ENCODE results near the gene UPK3A. TPM values are rescaled to one million over a fixed set of nuclear protein-coding genes. Genes with fewer than 3 reads are reported as not detected.
"Not testable (repeated sequence)": the region's sequence is repeated elsewhere in the genome, so short reads cannot be mapped to it uniquely, and the experiment has no call there.

Gene UPK3A
- total RNA-seq, 2 donors from 2014 or later, result 0.37 TPM; not detected in 1

DNA sequence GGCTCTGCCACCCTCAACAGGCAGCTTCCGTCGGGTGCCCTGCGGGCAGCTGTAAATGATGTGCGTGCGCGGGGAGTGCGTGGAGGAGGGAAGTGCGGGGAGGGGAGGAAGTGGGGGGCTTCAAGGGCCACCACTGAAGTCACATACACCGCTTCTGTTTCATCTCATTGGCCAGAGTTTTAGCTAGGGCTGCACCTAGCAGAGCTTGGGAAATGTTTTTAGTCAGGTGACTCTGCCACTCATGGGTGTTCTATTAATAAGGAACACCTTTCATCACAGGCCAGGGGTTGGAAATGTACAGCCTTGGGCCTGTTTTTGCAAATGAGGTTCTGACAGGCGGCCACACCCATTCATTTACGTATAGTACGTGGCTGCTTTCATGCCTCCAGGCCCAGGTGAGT, 39.6 kb downstream of the UPK3A start:
- Mint-ChIP-seq H3K27me3 (no peaks in the 10 kb centered on the region), H3K4me1 (peaks cover 29% of the 10 kb centered on the region), H3K27ac (peak overlapping the region; percentile 86), H3K4me3 (no peak overlapping the region), H3K36me3 (ENCODE audit: low read depth) (peaks cover 7% of the 10 kb centered on the region)
- no peak for DNase-seq
- no peaks in the 10 kb centered on the region for H3K9me3 ChIP-seq (ENCODE audit: control insufficient read depth, low read length, poor library complexity, severe bottlenecking)
- no peak for ATAC-seq

DNA sequence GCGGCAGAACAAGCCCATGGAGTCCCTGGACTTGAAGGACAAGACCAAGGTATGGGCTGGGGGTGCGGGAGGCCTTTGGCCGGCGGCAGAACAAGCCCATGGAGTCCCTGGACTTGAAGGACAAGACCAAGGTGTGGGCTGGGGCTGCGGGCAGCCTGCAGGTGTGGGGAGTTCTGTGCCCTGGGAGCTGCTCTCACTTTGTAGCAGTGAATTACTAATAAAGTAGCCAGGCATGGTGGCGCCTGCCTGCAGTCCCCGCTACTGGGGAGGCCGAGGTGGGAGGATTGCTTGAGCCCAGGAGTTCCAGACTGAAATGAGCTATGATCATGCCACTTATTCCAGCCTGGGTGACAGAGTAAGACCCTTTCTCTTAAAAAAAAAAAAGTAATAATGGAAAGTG, 43.5 kb downstream of the UPK3A start:
- H3K27me3 Mint-ChIP-seq, result not testable (repeated sequence)
- H3K27ac Mint-ChIP-seq, result peak overlapping the region; percentile 27

DNA sequence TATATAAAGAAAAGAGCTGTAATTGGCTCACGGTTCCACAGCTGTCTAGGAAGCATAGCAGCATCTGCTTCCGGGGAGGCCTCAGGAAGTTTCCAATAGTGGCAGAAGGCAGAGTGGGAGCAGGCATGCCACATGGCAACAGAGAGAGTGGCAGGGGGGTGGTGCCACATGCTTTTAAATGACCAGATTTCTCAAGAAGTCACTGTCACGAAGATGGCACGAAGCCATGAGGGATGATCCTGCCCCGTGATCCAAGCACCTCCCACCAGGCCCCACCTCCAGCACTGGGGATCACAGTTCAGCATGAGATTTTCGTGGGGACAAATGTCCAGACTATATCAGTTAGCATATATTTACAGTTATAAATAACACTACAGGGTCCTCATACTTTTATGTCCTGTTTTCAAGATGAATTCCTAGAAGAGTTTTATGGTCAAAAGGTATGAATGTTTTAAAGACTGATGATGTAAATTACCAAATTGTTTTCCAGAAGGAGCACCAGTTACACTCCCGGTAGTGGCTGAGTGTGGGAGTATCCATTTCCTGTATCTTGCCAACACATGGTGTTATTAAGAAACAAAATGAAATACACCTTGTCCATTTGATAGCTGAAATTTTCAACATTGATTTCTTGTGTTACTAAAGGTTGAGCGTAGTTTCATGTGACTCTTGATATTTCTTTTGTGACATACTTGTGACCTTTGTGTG, 44.2 kb downstream of the UPK3A start:
- H3K9me3 ChIP-seq (ENCODE audit: control insufficient read depth, low read length, poor library complexity, severe bottlenecking), result no peaks in the 10 kb centered on the region
- peaks cover 12% of the 10 kb centered on the region for H3K4me1 Mint-ChIP-seq
- peak overlapping the region; percentile 47 for H3K27ac Mint-ChIP-seq
- no peak overlapping the region for H3K4me3 Mint-ChIP-seq
- H3K27me3 Mint-ChIP-seq, result no peaks in the 10 kb centered on the region
- ATAC-seq (no peak), DNase-seq (no peak)
- H3K36me3 Mint-ChIP-seq (ENCODE audit: low read depth), result peaks cover 9% of the 10 kb centered on the region

More for the DNA sequence above, 43.5 kb downstream of the UPK3A start:
- peaks cover 15% of the 10 kb centered on the region for H3K4me1 Mint-ChIP-seq
- not testable (repeated sequence) for H3K9me3 ChIP-seq (ENCODE audit: control insufficient read depth, low read length, poor library complexity, severe bottlenecking); H3K4me3 Mint-ChIP-seq; DNase-seq; ATAC-seq; H3K36me3 Mint-ChIP-seq (ENCODE audit: low read depth)

DNA sequence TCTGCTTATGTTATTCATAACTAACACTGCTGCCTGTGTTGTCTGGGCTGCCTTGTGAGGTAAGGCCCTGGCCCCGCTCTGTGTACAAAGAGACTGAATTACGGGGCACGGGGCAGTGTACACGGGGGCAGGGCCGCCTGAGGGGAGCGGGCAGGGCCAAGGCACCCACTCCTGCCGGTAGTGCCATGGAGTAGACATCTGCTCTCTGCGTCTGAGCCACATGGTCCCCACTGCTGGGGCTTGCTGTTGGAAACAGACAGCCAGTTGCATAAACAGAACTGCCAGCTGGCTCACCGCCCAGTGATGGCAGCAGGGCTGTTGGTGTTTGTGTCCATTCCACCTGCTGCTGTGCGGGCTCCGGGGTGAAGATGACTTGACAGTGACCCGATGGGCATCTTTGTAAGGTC, 44.8 kb downstream of the UPK3A start:
- Mint-ChIP-seq H3K27me3 (no peaks in the 10 kb centered on the region), H3K4me3 (no peak overlapping the region), H3K36me3 (ENCODE audit: low read depth) (peaks cover 9% of the 10 kb centered on the region), H3K4me1 (peaks cover 16% of the 10 kb centered on the region), H3K27ac (peak overlapping the region; percentile 47)
- no peaks in the 10 kb centered on the region for H3K9me3 ChIP-seq (ENCODE audit: control insufficient read depth, low read length, poor library complexity, severe bottlenecking)
- ATAC-seq (no peak), DNase-seq (no peak)

DNA sequence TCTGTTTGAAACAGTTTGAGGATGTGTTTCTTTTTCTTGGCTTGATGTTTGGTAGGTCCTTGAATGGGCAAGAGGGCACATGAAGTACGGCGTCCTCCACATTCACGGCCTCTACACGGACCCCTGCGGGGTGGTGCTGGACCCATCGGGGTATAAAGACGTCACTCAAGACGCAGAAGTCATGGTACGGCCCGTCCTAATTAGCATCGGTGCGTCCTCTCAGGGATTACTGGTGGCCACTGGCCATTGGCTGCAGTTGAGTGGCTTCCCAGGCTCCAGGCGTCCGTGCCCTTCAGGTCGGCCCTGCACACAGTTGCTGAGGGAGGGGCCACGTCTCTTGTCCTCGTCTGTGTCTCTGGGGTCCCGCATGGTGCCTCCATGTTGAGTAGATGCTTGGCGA, 45.8 kb downstream of the UPK3A start:
- ATAC-seq (no peak), DNase-seq (no peak)
- H3K27ac Mint-ChIP-seq, result peak overlapping the region; percentile 76
- peak overlapping the region; percentile 56 for H3K4me3 Mint-ChIP-seq
- H3K9me3 ChIP-seq (ENCODE audit: control insufficient read depth, low read length, poor library complexity, severe bottlenecking), result no peaks in the 10 kb centered on the region
- no peaks in the 10 kb centered on the region for H3K27me3 Mint-ChIP-seq
- H3K36me3 Mint-ChIP-seq (ENCODE audit: low read depth), result peaks cover 3% of the 10 kb centered on the region
- H3K4me1 Mint-ChIP-seq, result peaks cover 8% of the 10 kb centered on the region

DNA sequence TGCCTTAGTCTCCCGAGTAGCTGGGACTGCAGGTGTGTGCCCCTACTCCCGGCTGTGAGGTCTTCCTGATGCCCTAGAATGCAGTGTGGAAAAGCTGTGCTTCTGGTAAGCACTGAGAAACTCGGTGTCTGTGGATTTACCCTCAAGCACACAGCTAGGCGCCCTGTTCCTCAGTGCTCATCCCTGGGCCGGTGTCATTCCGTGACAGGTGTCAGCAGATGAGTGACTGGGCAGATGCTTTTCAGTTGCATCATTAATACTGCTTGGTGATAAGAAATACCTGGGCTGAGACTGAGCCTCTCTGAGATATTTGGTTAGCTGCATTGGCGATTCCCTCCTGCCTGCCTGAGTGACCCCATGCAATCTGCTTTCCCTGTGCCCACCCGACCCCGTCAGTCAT, 46.7 kb downstream of the UPK3A start:
- peaks cover 6% of the 10 kb centered on the region for H3K4me1 Mint-ChIP-seq
- ATAC-seq (no peak), DNase-seq (no peak)
- peak overlapping the region; percentile 27 for H3K27ac Mint-ChIP-seq
- H3K36me3 Mint-ChIP-seq (ENCODE audit: low read depth), result peaks cover 2% of the 10 kb centered on the region
- no peaks in the 10 kb centered on the region for H3K9me3 ChIP-seq (ENCODE audit: control insufficient read depth, low read length, poor library complexity, severe bottlenecking)
- no peaks in the 10 kb centered on the region for H3K27me3 Mint-ChIP-seq
- peak overlapping the region; percentile 15 for H3K4me3 Mint-ChIP-seq

DNA sequence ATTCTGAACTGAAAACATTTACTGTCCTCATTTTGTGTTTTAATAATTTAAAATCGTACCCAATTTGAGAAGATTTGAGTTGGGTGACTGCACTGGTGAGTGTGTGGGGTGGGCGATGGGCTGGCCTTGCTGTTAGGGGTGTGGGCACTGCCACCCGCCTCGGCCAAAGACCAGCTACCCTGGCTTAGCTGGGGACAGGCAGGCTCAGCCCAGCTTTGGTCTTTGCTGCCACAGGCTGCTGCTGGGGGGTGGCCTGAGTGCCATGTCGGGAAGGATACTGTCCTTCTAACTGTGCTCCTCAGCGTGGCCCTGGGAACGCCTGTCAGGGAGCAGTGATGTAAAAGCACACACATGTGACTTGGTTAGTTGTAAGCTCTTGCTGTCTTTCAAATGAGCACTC, 47.3 kb downstream of the UPK3A start:
- ATAC-seq, result peak; percentile 7

DNA sequence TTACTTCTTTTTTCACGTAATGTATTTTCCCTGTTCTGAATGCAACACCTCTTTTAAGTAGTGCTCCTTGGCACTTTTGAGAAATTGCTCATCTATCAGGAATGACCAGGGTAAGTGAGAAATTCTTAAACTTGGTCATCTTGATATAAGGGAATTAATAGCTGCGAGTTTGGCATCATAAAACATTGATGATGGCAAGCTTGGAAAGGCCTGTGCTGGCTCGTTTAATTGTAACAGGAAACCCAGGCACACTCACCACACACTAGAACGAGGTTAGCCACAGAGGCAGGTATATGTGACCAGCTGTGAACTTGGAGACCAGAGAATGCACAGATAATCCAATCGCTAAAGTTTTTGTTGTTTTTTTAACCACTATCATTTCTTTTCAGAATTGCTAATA, 49.3 kb downstream of the UPK3A start:
- DNase-seq (no peak), ATAC-seq (no peak)
- Mint-ChIP-seq H3K27ac (no peak overlapping the region), H3K27me3 (no peaks in the 10 kb centered on the region), H3K4me1 (peaks cover 8% of the 10 kb centered on the region), H3K4me3 (no peak overlapping the region), H3K36me3 (ENCODE audit: low read depth) (peaks cover 5% of the 10 kb centered on the region)
- no peaks in the 10 kb centered on the region for H3K9me3 ChIP-seq (ENCODE audit: control insufficient read depth, low read length, poor library complexity, severe bottlenecking)

More for the DNA sequence above, 47.3 kb downstream of the UPK3A start:
- Mint-ChIP-seq H3K4me1 (peaks cover 6% of the 10 kb centered on the region), H3K27me3 (no peaks in the 10 kb centered on the region), H3K27ac (peak overlapping the region; percentile 27), H3K36me3 (ENCODE audit: low read depth) (peaks cover 2% of the 10 kb centered on the region), H3K4me3 (no peak overlapping the region)
- no peak for DNase-seq
- no peaks in the 10 kb centered on the region for H3K9me3 ChIP-seq (ENCODE audit: control insufficient read depth, low read length, poor library complexity, severe bottlenecking)

DNA sequence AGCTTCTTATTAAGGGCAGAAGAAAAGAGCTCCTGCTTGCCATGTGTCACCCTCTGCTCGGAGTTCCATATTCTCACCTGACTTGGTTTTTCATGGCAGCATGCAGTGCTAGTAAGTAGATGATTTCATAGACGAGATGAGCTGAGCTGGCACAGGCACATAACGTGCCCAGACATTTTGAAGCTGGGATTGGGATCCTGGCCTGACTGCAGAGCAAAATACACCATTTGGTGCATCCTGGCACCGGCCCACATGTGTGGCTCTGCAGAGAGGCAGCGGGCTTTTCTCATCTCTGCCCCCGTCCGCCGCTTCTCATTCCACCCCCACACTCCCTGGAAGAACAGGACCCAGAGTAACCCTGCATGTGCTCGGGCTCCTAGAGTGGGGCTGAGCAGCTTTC, 49.8 kb downstream of the UPK3A start:
- Mint-ChIP-seq H3K36me3 (ENCODE audit: low read depth) (peaks cover 5% of the 10 kb centered on the region), H3K4me3 (no peak overlapping the region), H3K27ac (no peak overlapping the region), H3K4me1 (peaks cover 7% of the 10 kb centered on the region), H3K27me3 (no peaks in the 10 kb centered on the region)
- ATAC-seq (no peak), DNase-seq (no peak)
- H3K9me3 ChIP-seq (ENCODE audit: control insufficient read depth, low read length, poor library complexity, severe bottlenecking), result no peaks in the 10 kb centered on the region

DNA sequence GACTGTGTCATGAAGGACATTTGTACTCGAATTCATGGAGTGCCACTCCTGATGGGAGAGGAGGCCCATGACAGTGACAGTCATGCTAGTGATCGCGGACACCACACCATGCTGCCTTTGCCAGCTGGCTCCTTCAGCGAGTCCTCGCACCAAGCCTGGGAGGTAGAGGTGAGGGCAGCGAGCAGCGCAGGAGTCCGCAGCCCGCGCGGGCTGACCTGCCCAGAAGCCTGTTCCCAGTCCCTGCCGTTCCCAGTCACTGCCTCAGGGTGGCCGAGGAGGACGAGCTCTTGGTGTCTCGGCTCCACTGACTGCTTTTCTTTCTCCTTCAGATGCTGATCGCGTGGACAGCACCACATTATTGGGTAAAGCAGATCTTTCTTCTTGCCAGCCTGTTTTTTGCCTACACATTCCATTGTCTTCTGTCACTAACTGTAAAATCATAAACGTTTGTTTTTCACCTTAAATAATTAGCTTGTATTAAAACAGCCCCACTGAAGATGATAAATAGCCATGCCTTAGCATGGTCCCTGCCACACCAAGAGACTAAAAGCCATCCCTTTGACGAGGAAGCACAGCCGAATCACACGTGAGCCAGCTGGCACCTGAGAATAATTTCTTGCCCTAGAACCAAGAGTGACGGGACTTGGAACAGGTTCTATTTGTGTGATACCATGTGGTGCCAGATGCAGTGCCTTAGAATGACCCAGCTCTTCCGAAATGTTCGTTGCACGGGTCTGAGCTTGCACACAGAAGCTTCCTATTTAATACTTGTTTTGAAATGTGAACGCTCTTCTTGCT, 50.5 kb downstream of the UPK3A start:
- no peaks in the 10 kb centered on the region for H3K9me3 ChIP-seq (ENCODE audit: control insufficient read depth, low read length, poor library complexity, severe bottlenecking)
- peaks cover 10% of the 10 kb centered on the region for H3K4me1 Mint-ChIP-seq
- H3K27ac Mint-ChIP-seq, result no peak overlapping the region
- H3K4me3 Mint-ChIP-seq, result peak overlapping the region; percentile 28
- ATAC-seq (peak; percentile 14), DNase-seq (no peak)
- peaks cover 6% of the 10 kb centered on the region for H3K36me3 Mint-ChIP-seq (ENCODE audit: low read depth)
- H3K27me3 Mint-ChIP-seq, result no peaks in the 10 kb centered on the region

DNA sequence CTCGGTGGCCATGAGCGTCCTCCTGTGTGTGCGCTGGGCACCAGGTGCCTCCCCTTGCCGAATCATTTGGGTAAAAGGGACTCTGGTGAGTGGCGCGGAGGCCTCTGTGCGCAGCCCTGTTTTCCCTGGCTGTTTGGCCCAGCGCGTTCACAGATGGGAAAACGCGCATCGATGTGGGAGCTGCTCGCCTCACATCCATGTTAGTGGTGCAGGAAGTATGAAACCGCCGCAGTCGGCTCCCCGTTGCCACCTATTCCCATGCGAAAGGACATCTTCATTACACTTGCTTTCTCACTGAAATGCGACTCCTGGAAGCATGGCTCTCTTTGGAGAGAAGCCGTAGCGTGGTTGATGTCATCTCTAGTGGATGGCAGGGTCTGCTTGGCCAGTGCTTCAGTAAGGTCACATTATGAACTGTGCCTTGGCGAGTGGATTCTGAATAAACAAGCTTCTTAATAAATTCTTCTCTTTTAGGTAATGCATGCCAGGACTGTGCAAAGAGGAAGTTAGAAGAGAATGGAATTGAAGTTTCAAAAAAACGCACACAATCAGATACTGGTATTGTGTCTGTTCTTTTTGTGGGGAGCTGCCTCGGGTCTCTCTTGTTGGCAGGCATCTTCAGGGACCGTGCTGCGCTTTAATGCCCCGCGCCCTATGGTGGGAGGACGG, 51.2 kb downstream of the UPK3A start:
- no peak for ATAC-seq
- Mint-ChIP-seq H3K36me3 (ENCODE audit: low read depth) (peaks cover 7% of the 10 kb centered on the region), H3K27ac (peak overlapping the region; percentile 87)

DNA sequence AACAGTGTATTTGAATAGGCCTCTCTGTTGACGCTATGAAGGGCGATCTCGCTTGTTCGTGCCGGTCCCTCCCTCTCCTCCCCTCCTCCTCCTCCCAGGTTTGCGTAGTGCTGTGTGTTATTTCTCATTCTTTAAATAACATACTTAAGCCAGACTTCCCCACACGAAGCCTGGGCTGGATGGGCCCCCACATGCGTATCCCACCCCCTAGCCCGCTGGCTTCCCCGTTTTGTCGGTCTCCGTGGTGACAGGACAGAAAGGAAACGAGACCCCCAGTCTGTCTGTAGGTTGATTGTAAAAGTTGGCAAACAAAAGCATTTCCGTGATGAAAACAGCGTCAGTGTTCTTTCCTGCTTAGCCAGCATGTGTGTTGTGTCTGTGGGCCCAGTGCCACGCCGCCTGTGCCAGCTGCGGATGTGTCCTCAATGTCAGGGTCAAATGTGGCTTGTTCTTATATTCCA, 52.3 kb downstream of the UPK3A start:
- H3K9me3 ChIP-seq (ENCODE audit: control insufficient read depth, low read length, poor library complexity, severe bottlenecking), result no peaks in the 10 kb centered on the region
- H3K27ac Mint-ChIP-seq, result peak overlapping the region; percentile 87
- peaks cover 12% of the 10 kb centered on the region for H3K4me1 Mint-ChIP-seq
- no peaks in the 10 kb centered on the region for H3K27me3 Mint-ChIP-seq
- ATAC-seq, result no peak
- DNase-seq, result no peak
- H3K36me3 Mint-ChIP-seq (ENCODE audit: low read depth), result peaks cover 7% of the 10 kb centered on the region
- H3K4me3 Mint-ChIP-seq, result no peak overlapping the region

More for the DNA sequence above, 51.2 kb downstream of the UPK3A start:
- DNase-seq, result no peak
- H3K9me3 ChIP-seq (ENCODE audit: control insufficient read depth, low read length, poor library complexity, severe bottlenecking), result no peaks in the 10 kb centered on the region
- Mint-ChIP-seq H3K4me3 (peak overlapping the region; percentile 28), H3K27me3 (no peaks in the 10 kb centered on the region), H3K4me1 (peaks cover 12% of the 10 kb centered on the region)

DNA sequence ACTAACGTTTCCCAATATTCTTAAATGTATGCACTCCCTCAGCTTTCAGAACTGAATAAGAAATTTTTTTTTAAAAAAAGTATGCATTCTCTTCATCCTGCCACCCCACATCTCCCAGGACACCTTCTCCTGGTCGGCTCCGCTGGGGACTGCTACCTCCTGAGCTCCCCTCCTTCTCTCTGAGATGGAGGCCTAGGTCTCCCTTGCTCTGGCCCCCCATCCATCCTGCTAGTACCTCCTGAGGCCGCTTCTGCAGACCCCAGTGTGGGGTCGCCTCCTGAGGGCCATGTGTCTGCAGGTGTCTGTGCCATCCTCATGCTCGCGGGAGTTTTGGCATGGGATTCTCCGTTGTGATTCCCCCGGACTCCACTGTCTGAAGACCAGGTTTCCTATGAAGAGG, 52.8 kb downstream of the UPK3A start:
- H3K36me3 Mint-ChIP-seq (ENCODE audit: low read depth), result peaks cover 7% of the 10 kb centered on the region
- H3K4me1 Mint-ChIP-seq, result peaks cover 12% of the 10 kb centered on the region
- no peak overlapping the region for H3K4me3 Mint-ChIP-seq
- ATAC-seq (no peak), DNase-seq (no peak)
- peak overlapping the region; percentile 87 for H3K27ac Mint-ChIP-seq
- no peaks in the 10 kb centered on the region for H3K9me3 ChIP-seq (ENCODE audit: control insufficient read depth, low read length, poor library complexity, severe bottlenecking)
- H3K27me3 Mint-ChIP-seq, result no peaks in the 10 kb centered on the region

Measured in T-helper 17 cell (primary cell).